Activated naive CD8-positive, alpha-beta T cell treated with anti-CD3 and anti-CD28 coated beads for 36 hours (primary cell): ENCODE measurements around the gene KLHL29. TPM values are rescaled to one million over a fixed set of nuclear protein-coding genes. Genes with fewer than 3 reads are reported as not detected.

Experiments used
- DNase-seq: peaks from one replicate; pipeline ENCODE4 v3.0.0; 2021
- H3K27ac Mint-ChIP-seq: one replicate; pipeline ENCODE4 v1.8.0; 2022; ENCODE audit warnings: mild to moderate bottlenecking, moderate library complexity, mixed read lengths
- H3K27me3 Mint-ChIP-seq: one replicate; pipeline ENCODE4 v1.8.0; 2022; ENCODE audit warnings: mild to moderate bottlenecking, mixed read lengths
- H3K36me3 Mint-ChIP-seq: one replicate; pipeline ENCODE4 v1.8.0; 2021; ENCODE audit warnings: mild to moderate bottlenecking, mixed read lengths
- H3K4me1 Mint-ChIP-seq: one replicate; pipeline ENCODE4 v1.8.0; 2021; ENCODE audit warnings: mixed read lengths
- H3K4me3 Mint-ChIP-seq: one replicate; pipeline ENCODE4 v1.8.0; 2022; ENCODE audit warnings: mild to moderate bottlenecking, moderate library complexity, mixed read lengths
- H3K9me3 Mint-ChIP-seq: one replicate; pipeline ENCODE4 v1.8.0; 2022; ENCODE audit warnings: mixed read lengths
- total RNA-seq, 2 experiments: library from RNA; stranded (reverse); gene quantifications; one replicate each; pipeline ENCODE4 v1.2.3, GENCODE V29; 2021

The KLHL29 gene
- total RNA-seq, 2 experiments from 2014 or later = 1.2 to 1.5 TPM

DNA sequence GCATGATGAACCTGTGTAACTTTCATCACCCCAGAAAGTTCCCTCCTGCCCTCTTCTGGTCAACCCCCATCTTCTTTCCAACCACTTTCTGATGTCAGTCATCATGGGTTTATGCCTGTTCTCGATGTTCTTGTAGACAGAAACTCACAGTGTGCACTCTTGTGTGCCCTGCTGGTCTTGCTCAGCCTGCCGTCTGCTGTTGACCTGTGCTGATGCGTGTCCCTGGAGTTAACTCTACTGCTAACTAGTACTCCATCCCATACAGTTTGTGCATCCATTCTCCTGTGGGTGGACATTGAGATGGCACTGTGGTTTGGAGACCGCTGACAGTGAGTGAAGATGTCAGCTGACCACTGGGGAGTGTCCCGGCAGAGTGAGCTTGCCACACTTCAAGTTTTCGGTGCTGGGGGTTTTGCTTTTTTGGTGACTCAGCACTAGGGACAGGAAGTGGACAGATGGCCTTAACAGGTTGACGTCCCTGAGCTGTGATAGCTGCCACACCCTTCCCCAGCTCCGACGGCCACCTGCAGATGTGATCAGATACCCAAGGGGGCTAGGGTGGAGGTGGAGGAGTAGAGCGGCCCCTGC lies 14.8 kb downstream of the KLHL29 start:
- Mint-ChIP-seq H3K36me3 (no peaks in the 10 kb centered on the region), H3K4me1 (peaks cover 10% of the 10 kb centered on the region), H3K9me3 (no peaks in the 10 kb centered on the region), H3K4me3 (no peak overlapping the region), H3K27ac (no peak overlapping the region), H3K27me3 (peaks cover 7% of the 10 kb centered on the region)
- DNase-seq = no peak

DNA sequence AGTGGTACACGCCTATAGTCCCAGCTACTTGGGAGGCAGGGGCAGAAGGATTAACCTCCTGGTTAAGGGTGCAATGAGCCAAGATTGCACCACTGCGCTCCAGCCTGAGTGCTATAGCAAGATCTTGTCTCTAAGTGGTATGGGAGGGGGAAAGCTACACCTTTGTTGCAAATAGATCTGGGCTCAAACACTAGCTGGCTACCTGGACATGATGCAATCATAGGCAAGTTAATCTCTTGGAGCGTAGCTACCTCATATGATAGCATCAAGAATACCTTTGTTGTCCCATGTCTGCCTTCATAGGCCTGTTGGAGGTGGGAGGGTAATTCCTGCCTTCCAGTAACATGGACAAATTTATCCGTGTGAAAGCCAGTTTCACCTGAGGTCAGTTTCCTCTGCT lies 15.7 kb downstream of the KLHL29 start:
- no peak for DNase-seq
- H3K4me3 Mint-ChIP-seq = no peak overlapping the region
- H3K9me3 Mint-ChIP-seq = no peaks in the 10 kb centered on the region
- peaks cover 8% of the 10 kb centered on the region for H3K4me1 Mint-ChIP-seq
- no peaks in the 10 kb centered on the region for H3K27me3 Mint-ChIP-seq
- H3K27ac Mint-ChIP-seq = no peak overlapping the region
- H3K36me3 Mint-ChIP-seq = no peaks in the 10 kb centered on the region

DNA sequence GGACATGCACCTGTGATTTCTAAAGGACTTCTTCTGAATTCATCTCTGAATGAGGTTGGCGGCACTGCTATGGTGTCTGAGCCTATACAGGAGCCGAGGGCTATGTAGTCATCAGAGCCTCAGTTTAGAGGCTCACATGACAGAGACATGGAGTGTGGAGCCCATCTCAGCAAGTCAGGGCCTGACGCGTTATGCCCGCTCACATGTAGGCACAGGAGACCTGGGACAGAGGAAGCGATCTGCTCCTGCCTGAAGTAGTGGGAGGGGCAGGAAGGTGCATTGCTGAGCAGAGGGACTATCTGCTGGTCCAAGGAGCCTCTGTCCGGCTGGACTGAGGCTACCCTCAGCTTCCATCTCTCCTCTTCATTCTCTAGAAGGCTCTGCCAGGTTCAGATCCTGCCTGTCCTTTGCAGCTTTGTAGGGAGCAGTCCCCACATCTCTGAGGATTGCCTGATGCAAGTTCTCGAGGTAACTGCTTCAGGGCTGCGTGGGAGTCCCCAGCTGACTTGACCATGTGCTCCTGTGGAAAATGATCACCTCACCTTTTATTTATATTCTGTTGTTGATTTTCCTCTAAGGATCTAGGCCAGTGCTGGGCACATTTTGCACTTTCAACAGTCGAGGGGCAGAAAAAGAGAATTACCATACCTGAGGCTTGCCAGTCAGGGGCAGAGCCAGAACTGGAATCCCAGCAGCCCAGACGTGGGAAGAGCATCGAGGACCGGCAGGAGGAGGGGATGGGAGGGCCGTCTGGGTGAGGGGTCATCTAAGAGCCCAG lies 16.6 kb downstream of the KLHL29 start:
- no peaks in the 10 kb centered on the region for H3K36me3 Mint-ChIP-seq
- DNase-seq = no peak
- no peak overlapping the region for H3K4me3 Mint-ChIP-seq
- no peaks in the 10 kb centered on the region for H3K9me3 Mint-ChIP-seq
- no peaks in the 10 kb centered on the region for H3K27me3 Mint-ChIP-seq
- no peak overlapping the region for H3K27ac Mint-ChIP-seq
- H3K4me1 Mint-ChIP-seq = peaks cover 8% of the 10 kb centered on the region

DNA sequence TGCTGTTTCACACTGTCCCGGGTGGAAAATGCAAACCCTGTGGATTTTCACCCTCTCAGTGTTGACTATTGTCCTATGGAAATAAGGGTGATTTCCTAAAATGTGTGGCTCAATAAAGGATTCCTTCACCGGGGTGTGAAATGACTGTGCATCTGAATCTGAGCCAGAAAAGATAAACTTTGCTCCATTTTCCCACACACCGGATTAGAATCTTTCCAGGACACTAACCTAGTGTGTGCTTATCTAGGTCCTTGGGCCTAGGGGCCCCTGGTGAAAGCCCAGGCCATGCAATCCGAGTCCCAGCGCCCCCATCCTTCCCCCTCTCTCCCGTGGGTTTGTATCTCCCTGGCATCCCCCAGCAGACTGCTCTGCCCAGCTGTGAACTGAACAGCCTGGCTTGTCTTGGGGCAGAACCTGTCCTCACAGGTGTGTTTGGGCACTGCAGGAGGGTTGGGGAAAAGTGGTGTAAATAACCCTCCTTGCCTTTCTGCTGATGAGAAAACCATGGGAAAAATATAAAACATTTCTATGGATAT lies 17.3 kb downstream of the KLHL29 start:
- H3K4me1 Mint-ChIP-seq = peaks cover 8% of the 10 kb centered on the region
- H3K4me3 Mint-ChIP-seq = no peak overlapping the region
- H3K27ac Mint-ChIP-seq = no peak overlapping the region
- H3K9me3 Mint-ChIP-seq = no peaks in the 10 kb centered on the region
- no peaks in the 10 kb centered on the region for H3K27me3 Mint-ChIP-seq
- no peak for DNase-seq
- H3K36me3 Mint-ChIP-seq = no peaks in the 10 kb centered on the region

DNA sequence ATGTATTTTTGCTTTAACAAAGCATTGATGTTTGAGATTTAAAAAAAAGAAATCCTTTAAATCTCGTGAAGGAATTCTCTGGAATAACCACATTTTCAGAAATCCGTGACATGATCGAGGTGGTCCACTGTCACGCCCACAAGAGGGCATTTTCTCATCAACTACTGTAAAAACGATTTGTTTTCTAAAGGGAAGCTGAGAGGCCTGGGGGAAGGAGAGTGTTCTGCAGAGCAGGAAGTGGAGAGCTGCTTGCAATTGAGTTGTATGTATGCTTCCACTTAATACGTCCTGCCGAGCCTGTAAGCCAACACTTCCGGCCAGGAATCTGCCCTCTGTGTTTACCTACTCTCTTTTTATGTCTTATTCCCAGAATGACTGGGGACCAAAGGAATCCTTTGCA lies 19.4 kb downstream of the KLHL29 start:
- H3K9me3 Mint-ChIP-seq = no peaks in the 10 kb centered on the region
- peaks cover 8% of the 10 kb centered on the region for H3K4me1 Mint-ChIP-seq
- H3K27me3 Mint-ChIP-seq = no peaks in the 10 kb centered on the region
- H3K27ac Mint-ChIP-seq = no peak overlapping the region
- no peak for DNase-seq
- no peaks in the 10 kb centered on the region for H3K36me3 Mint-ChIP-seq
- H3K4me3 Mint-ChIP-seq = no peak overlapping the region

DNA sequence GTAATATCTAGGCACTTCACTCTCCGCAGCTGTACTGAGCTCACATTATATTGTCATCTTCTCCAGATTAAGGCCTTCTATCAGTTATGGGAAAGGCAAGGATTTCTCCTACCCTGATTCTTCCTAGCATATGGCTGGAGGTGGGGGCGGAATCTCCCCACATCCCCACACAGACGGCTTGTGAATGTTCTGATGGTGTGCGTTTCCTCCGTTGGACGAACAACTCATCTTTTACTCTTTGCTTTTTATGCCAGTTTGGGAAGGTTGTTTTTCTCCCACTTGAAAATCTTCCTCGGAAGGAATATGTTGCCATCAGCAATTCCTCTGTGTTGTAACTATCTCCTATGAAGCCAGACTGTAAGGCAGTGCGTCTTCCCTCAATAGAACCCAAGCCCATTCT lies 24.3 kb downstream of the KLHL29 start:
- Mint-ChIP-seq H3K27me3 (no peaks in the 10 kb centered on the region), H3K4me1 (peaks cover 6% of the 10 kb centered on the region), H3K27ac (no peak overlapping the region), H3K9me3 (no peaks in the 10 kb centered on the region), H3K36me3 (no peaks in the 10 kb centered on the region), H3K4me3 (no peak overlapping the region)
- no peak for DNase-seq

DNA sequence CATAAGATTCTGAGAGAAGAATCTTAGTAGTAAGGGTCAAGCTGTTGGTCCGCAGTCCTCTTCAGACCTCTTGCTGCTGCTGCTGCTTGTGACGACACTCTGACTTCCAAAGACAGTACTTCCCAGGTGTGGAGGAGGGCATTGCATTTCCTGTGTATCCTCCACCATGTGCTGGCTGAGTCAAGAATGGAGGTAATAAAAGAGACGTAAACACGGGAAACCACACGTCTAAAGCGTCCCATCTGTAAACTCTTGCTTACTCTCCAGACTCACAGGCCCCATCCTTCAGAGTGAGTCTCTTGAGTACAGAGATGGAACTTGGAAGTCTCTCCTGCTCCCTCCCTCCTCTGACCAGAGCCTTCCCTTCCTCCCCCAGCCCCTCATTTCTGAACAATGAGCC lies 25.6 kb downstream of the KLHL29 start:
- no peak for DNase-seq
- H3K4me1 Mint-ChIP-seq = no peaks in the 10 kb centered on the region
- no peaks in the 10 kb centered on the region for H3K9me3 Mint-ChIP-seq

DNA sequence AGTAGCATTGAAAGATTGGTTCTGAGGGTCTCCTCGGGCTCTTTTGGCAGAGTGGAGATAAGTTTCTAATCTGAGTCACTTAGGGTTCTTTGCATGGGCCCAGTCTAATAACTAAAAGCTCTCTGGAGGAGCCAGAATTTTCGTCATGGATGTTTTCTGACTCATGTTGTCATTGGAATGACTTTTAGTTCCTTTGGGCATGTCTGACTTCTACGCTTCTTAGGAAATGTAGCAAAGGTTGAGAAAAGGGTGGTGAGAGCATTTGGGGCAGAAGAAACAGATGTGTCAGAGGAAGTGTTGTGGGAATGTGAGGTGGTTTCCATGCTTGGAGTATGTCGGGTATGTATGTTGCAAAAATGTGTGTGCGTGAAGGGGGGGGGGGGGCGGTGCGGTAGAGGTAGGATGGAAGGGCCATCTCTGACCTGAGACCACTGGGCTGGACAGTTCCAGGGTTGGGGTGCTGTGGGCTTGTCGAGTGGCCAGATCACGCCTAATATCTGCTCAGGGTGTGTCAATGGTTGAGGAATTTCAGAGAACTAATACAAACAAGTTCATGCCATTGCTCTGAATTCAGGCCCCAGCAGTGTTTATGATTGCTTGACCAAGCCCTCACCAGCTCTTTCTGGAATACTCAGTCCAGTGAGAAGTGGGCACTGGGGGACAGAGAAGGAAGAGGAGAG lies 26.9 kb downstream of the KLHL29 start:
- Mint-ChIP-seq H3K36me3 (no peaks in the 10 kb centered on the region), H3K27me3 (no peaks in the 10 kb centered on the region), H3K27ac (no peak overlapping the region), H3K9me3 (no peaks in the 10 kb centered on the region), H3K4me1 (no peaks in the 10 kb centered on the region), H3K4me3 (no peak overlapping the region)
- DNase-seq = no peak

More for the DNA sequence above, 25.6 kb downstream of the KLHL29 start:
- H3K4me3 Mint-ChIP-seq = no peak overlapping the region
- no peaks in the 10 kb centered on the region for H3K27me3 Mint-ChIP-seq
- no peaks in the 10 kb centered on the region for H3K36me3 Mint-ChIP-seq
- H3K27ac Mint-ChIP-seq = no peak overlapping the region

DNA sequence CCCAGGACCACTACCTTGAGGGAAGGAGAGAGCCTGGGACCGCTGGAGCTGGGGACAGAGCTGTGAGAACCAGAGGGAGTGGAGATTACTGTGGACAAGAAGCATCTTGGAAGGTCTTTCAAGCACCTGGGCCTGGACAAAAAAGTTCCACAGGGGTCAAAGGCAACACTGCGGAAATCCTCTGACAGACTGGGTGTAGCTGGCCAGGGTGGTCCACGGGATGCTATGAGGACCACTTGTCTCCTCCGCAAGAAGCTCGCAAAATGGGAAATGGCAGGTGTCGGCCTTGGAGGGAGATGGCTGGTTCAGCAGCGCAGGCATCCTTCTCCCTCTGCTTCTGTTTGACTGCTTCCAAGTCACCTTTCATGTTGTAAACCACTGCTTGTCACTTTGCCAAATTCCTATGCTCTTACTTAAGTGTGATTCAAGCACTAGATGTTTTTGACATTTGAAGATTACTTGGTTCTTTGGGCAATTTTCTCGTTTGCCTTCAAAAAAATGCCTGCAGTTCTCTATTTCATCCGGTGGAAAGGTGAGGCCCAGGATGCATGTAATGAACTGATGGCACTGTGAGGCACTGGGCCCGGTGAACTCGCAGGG lies 27.7 kb downstream of the KLHL29 start:
- H3K27me3 Mint-ChIP-seq = no peaks in the 10 kb centered on the region
- no peak overlapping the region for H3K4me3 Mint-ChIP-seq
- H3K36me3 Mint-ChIP-seq = no peaks in the 10 kb centered on the region
- H3K4me1 Mint-ChIP-seq = no peaks in the 10 kb centered on the region
- no peak overlapping the region for H3K27ac Mint-ChIP-seq
- no peaks in the 10 kb centered on the region for H3K9me3 Mint-ChIP-seq
- DNase-seq = no peak

DNA sequence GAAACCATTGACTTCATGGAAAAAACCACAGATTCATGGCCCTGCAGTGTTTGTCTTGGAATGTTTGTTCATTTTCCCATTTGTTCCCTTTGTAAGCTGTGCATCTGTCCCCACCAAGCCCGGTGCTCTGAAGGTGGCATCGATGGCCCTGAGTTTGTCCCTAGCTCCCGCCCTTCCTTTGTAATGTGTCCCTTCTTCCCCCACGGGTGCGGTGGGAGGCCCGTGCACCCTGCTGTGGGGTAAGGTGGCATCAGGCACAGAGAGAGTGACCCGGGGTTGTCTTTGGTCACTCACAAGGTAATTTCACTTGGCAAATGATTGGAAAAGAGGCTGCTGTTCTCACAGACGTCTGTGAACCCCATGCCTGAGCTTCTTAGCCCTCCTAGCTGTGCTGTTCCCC lies 28.7 kb downstream of the KLHL29 start:
- no peaks in the 10 kb centered on the region for H3K9me3 Mint-ChIP-seq
- no peak overlapping the region for H3K4me3 Mint-ChIP-seq
- H3K27me3 Mint-ChIP-seq = no peaks in the 10 kb centered on the region
- no peak overlapping the region for H3K27ac Mint-ChIP-seq
- no peaks in the 10 kb centered on the region for H3K36me3 Mint-ChIP-seq
- DNase-seq = no peak
- H3K4me1 Mint-ChIP-seq = no peaks in the 10 kb centered on the region

DNA sequence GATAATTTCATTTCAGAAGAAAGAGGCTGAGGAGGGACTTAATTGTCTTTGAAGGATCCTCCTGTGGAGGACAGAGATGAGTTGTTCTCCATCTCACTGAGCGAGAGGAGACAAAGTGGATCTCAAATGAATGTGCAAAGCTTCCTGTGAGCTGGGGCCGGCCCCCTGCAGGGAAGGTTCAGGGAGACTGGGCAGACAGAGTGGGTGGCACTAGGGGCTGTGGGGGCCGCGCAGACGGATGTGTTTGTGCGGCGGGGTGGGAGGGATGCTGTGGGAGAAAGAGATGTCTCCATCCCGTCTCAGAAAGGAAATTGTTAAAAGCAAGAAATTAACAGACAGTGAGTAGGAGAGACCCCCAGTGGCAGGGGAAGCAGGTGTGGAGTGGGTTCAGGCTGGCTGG lies 29.1 kb downstream of the KLHL29 start:
- no peaks in the 10 kb centered on the region for H3K4me1 Mint-ChIP-seq
- H3K4me3 Mint-ChIP-seq = no peak overlapping the region
- no peaks in the 10 kb centered on the region for H3K27me3 Mint-ChIP-seq
- DNase-seq = no peak
- H3K9me3 Mint-ChIP-seq = no peaks in the 10 kb centered on the region
- no peaks in the 10 kb centered on the region for H3K36me3 Mint-ChIP-seq
- no peak overlapping the region for H3K27ac Mint-ChIP-seq

DNA sequence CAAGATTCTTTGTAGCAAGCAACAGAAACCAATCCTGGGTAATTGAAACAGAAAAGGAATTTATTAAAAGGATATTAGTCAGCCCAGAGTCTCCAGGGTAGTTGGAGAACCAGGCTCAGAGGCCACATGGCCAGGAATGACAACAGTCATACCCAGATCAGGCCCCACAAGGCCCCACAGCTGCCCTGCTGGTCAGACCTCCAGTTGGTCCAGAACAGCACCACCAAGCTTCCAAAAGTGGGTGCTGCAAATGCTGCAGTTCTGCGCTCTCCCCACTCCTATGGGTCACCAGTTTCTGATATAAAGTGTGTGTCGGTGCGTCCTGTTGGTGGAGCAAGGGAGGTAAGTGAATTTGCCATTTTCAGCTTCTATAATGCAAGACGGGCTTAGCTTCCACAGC lies 29.9 kb downstream of the KLHL29 start:
- Mint-ChIP-seq H3K9me3 (no peaks in the 10 kb centered on the region), H3K27me3 (no peaks in the 10 kb centered on the region), H3K4me3 (no peak overlapping the region), H3K36me3 (no peaks in the 10 kb centered on the region), H3K27ac (no peak overlapping the region), H3K4me1 (no peaks in the 10 kb centered on the region)
- DNase-seq = no peak

DNA sequence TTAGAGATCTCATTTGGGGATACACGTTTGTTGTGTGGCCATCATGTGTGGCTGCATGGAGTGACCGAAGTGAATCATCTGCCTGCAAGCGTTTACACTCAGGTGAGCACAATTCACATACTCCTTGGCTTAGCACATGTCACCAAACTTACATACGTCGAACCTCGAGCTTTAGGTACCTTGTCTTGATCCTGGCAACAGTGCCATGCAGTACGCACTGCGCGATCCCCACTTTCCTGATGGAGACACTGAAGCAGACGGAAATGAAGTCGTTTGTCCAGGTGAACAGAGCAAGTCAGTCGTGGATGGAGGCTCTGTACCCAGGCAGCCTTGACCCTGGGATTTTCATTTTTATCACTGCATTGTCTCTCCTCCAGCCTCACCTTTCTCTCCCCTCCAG lies 32.3 kb downstream of the KLHL29 start:
- H3K4me3 Mint-ChIP-seq = no peak overlapping the region
- H3K27me3 Mint-ChIP-seq = no peaks in the 10 kb centered on the region
- H3K27ac Mint-ChIP-seq = no peak overlapping the region
- H3K4me1 Mint-ChIP-seq = no peaks in the 10 kb centered on the region
- DNase-seq = no peak
- H3K9me3 Mint-ChIP-seq = no peaks in the 10 kb centered on the region
- no peaks in the 10 kb centered on the region for H3K36me3 Mint-ChIP-seq

DNA sequence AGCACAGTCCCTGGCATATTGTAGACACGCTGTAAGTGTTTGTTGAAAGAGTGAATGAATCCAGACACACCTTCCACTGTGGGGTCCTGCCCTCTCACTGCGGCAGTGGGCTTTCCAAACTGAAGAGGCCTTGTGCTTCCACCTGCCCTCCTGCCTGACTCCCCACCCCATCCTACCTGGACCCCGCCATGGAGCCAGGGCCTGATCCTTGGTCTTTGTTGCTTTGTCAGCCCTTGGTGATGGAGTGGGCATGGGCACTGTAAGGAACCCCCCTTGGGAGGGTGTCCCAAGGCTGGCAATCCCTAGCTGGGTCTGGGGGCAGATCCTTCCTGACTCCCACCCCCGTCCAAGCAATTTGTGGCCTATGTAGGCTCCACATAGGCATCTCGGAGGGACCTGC lies 33.1 kb downstream of the KLHL29 start:
- H3K9me3 Mint-ChIP-seq = no peaks in the 10 kb centered on the region

DNA sequence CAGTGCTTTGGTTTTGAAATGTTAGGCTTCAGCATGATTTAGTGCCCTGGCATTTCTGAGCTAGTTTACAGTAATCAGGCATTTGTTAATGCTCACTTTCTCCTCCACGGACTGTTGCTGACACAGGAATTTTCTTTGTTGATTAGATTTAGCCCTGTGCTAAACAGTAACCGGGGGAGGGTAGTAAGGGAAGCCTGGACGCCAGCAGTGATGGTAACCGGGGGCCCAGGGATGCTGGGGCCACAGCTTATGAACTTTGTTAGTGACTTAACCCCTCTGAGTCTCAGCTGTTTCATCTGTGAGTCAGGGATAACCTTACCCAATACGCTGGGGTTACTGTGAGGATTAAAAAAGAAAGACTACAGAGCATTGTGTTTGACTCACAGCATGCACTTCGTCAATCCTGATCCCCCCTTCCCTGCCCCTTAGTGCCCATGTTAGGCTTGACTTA lies 33.5 kb downstream of the KLHL29 start:
- H3K9me3 Mint-ChIP-seq = no peaks in the 10 kb centered on the region
- DNase-seq = no peak
- no peaks in the 10 kb centered on the region for H3K4me1 Mint-ChIP-seq
- H3K4me3 Mint-ChIP-seq = no peak overlapping the region
- H3K27me3 Mint-ChIP-seq = no peaks in the 10 kb centered on the region
- H3K27ac Mint-ChIP-seq = no peak overlapping the region
- H3K36me3 Mint-ChIP-seq = no peaks in the 10 kb centered on the region

More for the DNA sequence above, 33.1 kb downstream of the KLHL29 start:
- H3K4me3 Mint-ChIP-seq = no peak overlapping the region
- H3K36me3 Mint-ChIP-seq = no peaks in the 10 kb centered on the region
- no peaks in the 10 kb centered on the region for H3K4me1 Mint-ChIP-seq
- H3K27ac Mint-ChIP-seq = no peak overlapping the region
- no peak for DNase-seq
- H3K27me3 Mint-ChIP-seq = no peaks in the 10 kb centered on the region
